GM13976 (cell line): ENCODE measurements around the gene MS4A6E.

Experiments
- DNase-seq: peaks from one replicate; pipeline ENCODE4 v3.0.0; 2012; ENCODE audit warnings: low spot score
- in situ Hi-C: fragments of 300-500 bp; cut with MboI; formaldehyde crosslinking; loops from one replicate; pipeline ENCODE4 v1.12.0; 2022; ENCODE audit warnings: low sequenced_read_pairs, mixed read lengths, inconsistent platforms; ENCODE audit not compliant: unreplicated experiment
- TF ChIP-seq, protein P1 (sequence below): IDR thresholded peaks from 2 replicates; pipeline ENCODE4 v1.5.1; 2012; ENCODE audit warnings: borderline replicate concordance, mild to moderate bottlenecking; ENCODE audit not compliant: insufficient read depth; ENCODE audit errors: extremely low read depth, missing control alignments, control extremely low read depth

The MS4A6E gene

DNA sequence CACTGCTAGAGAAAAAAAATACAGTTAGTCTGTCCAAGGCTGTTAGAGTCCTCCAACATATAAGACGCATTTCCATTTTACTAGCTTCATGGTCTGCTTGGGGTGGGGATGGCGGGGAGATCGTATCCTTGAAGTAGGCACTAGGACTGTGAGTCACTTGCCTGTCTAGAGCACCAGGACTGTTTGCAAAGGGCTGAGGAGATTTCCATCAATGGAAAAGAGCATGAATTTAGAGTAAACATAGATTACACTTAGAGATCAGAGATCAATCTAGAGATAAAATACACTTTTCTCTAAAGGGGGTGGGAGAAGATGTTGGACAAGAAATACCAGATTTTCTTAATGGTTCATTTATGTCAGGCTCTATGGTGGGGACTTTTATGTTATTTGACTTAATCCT is 49.5 kb downstream of the MS4A6E start:
- in situ Hi-C loops = no loop called here
- TF ChIP-seq, protein P1, sequence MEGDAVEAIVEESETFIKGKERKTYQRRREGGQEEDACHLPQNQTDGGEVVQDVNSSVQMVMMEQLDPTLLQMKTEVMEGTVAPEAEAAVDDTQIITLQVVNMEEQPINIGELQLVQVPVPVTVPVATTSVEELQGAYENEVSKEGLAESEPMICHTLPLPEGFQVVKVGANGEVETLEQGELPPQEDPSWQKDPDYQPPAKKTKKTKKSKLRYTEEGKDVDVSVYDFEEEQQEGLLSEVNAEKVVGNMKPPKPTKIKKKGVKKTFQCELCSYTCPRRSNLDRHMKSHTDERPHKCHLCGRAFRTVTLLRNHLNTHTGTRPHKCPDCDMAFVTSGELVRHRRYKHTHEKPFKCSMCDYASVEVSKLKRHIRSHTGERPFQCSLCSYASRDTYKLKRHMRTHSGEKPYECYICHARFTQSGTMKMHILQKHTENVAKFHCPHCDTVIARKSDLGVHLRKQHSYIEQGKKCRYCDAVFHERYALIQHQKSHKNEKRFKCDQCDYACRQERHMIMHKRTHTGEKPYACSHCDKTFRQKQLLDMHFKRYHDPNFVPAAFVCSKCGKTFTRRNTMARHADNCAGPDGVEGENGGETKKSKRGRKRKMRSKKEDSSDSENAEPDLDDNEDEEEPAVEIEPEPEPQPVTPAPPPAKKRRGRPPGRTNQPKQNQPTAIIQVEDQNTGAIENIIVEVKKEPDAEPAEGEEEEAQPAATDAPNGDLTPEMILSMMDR = no peak
- DNase-seq = no peak

DNA sequence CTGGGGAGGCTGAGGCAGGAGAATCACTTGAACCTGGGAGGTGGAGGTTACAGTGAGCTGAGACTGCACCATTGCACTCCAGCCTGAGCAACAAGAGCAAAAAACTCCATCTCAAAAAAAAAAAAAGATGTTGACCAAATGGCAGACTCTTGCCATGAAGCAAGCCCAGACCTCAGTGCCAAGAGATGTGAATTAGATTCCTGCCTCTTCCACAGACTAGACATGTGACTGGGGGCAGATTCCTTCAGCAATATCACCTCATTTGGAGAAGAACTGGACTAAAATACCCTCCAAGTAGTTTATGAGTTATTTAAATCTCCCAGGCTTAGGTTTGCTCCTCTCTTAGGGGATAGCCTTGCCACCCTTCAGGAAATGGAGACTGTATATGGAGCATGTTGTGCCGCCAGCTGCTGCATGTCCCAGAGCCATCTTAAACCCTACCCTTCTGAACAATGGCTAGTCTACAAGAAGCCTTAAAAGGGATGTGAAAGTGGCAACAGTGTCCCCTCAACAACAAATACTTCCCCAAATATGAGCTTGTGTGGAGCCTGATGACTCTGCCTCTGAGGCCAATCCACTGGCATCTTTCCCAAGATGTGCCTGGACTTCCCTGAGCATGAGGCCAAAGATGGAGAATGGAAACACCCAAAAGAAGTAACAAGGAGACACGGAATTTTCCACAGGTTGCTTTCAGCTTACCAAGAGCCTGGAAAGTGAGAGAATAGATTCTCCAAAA is 50.5 kb downstream of the MS4A6E start:
- TF ChIP-seq, protein P1 = no peak
- peak; percentile 58 for DNase-seq
- in situ Hi-C loops = no loop called here

DNA sequence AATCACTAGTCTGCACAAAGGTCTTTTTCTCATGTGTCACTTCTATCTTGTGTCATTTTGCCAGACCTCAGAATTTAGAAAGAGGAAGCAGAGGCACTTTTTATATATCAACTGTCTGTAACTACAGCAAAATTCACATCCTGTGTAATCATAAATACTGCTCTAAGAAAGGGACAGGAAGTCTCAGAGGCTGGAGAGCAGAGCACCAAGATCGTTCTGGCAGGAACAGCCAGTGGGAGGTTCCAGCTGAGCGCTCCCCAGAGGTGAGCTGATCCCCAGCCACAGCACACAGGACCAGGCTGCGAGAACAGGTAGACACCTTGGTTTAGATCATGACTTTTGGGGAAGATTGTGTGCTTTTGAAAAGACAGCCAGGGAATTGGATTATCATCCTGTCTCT is 51.3 kb downstream of the MS4A6E start, which contains the start of gene MS4A7:
MS4A7 (plus strand) TSS at position 179 of the 400 bp plus-strand sequence. CDS start 4,610 bp downstream, outside the sequence.
- in situ Hi-C loops = no loop called here
- peak; percentile 71 for DNase-seq
- TF ChIP-seq, protein P1 = no peak

DNA sequence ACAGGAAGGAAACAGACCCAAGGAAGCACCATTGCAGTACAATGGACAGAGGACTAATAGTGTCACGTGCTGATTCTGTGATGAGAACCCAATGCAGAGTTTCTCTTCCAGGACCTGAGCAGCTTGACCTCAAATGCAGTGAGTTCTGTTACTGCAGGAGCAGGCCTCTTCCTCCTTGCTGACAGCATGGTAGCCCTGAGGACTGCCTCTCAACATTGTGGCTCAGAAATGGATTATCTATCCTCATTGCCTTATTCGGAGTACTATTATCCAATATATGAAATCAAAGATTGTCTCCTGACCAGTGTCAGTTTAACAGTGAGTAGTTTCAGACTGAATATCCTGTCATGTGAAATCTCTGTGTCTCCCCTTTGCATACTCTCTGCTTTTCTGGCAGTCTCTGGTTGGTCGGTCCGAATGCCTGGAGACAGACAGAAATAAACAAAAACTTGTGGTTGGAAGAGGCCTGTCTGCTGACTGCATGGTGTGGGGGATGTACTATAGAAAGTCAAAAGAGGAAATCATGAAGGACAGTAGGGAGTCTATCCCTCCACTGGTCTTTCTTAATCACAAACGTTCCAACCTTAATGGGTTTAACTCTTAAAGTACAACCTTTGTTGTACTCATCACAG is 62.3 kb downstream of the MS4A6E start:
- DNase-seq = peak; percentile 40

DNA sequence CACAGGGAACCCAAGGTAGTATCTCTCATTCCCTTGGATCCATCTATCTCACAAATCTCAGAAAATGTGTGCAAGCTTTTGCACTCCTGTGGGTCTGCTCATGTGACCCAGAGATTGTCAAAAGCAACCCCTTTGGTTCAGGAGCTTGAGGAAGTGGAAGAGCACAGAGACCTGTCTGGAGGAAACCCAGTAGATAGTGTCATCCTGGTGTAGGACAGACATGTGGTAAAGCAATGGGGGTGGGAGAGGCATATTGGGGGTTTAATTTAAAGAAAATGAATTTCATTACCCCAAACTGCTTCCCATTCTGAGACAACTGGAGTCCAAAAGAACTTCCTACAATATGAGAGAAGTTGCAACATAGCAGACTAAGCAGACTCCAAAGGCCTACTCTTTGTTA is 63.4 kb downstream of the MS4A6E start:
- in situ Hi-C loops = loop anchor here (10.0 kb wide), 1 partner anchor 64 kb away; the partner anchor contains the start of gene MS4A1
- no peak for DNase-seq
- TF ChIP-seq, protein P1 = no peak

More for the DNA sequence above, 62.3 kb downstream of the MS4A6E start:
- TF ChIP-seq, protein P1 = no peak
- in situ Hi-C loops = no loop called here
